ENCODE data around the gene PRKN.
"Not testable (repeated sequence)": the region's sequence is repeated elsewhere in the genome, so short reads cannot be mapped to it uniquely, and the experiment has no call there.

The PRKN gene

DNA sequence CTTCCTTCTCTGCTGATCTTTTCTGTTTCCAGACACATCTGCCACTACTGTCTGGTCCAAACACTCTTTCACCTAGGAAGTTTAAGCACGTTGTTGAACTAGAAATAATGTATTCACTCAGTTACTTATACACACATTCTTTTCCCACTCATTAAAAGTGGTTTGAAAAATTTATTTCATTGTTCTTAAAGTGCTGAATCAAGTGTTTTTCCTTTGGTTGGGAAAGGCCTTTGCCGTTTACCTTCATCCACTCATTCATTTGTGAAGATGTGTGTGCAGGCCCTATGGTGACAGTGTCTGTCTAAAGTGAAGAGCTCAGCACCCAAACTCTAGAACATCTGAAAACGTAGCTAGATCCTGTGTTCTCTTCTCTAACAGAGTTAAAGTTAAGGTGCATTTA is 1389.6 kb downstream of the PRKN start:
- H3K4me3 ChIP-seq (ENCODE audit: insufficient read depth in 1 of 2, low read depth in 1 of 2, low read length in 2 of 2), result no peak overlapping the region
- no peak overlapping the region for H3K14ac ChIP-seq (ENCODE audit: low read length in 2 of 2)
- no peaks in the 10 kb centered on the region for H3K36me3 ChIP-seq (ENCODE audit: control insufficient read depth in 1 of 2, insufficient read depth in 2 of 2, low read depth in 1 of 2, low read length in 2 of 2)
- H3K9ac ChIP-seq (ENCODE audit: low read length), result no peak overlapping the region
- 52% methylated on average over 2 of the region's 3 CpGs for WGBS
- no peak overlapping the region for H3K27ac ChIP-seq (ENCODE audit: low read length, poor library complexity, severe bottlenecking)
- no peak overlapping the region for H3K4me2 ChIP-seq (ENCODE audit: low read length, poor library complexity, severe bottlenecking)
- H2BK120ac ChIP-seq (ENCODE audit: low read depth, low read length), result no peak overlapping the region
- no peak overlapping the region for H2BK12ac ChIP-seq (ENCODE audit: low read length in 2 of 2)
- H2BK15ac ChIP-seq (ENCODE audit: low read depth, poor library complexity, severe bottlenecking), result no peak overlapping the region
- DNase-seq, result no peak
- no peak overlapping the region for H3K18ac ChIP-seq (ENCODE audit: low read depth in 1 of 2, low read length in 2 of 2)
- H3K4me1 ChIP-seq (ENCODE audit: control insufficient read depth, insufficient read depth, low read depth, low read length), result no peaks in the 10 kb centered on the region
- no peak overlapping the region for H3K23ac ChIP-seq (ENCODE audit: low read length in 2 of 2)
- no peak overlapping the region for H4K91ac ChIP-seq (ENCODE audit: low read length)
- no peak overlapping the region for H2AK5ac ChIP-seq (ENCODE audit: low read length, severe bottlenecking)
- H3K4ac ChIP-seq (ENCODE audit: low read depth in 1 of 2, low read length in 2 of 2), result no peak overlapping the region
- H3K79me1 ChIP-seq (replicated peaks; ENCODE audit: low read length, poor library complexity, severe bottlenecking), result no peaks in the 10 kb centered on the region
- no peak overlapping the region for H2AFZ ChIP-seq (ENCODE audit: low read depth, low read length)
- H4K8ac ChIP-seq (ENCODE audit: low read length), result no peak overlapping the region
- no peaks in the 10 kb centered on the region for H3K27me3 ChIP-seq (ENCODE audit: control insufficient read depth in 1 of 2, insufficient read depth in 1 of 2, low read length in 2 of 2)
- no peaks in the 10 kb centered on the region for H3K9me3 ChIP-seq (ENCODE audit: control insufficient read depth, low read length)
- no peak overlapping the region for H2BK5ac ChIP-seq (ENCODE audit: low read depth, low read length, poor library complexity, severe bottlenecking)

DNA sequence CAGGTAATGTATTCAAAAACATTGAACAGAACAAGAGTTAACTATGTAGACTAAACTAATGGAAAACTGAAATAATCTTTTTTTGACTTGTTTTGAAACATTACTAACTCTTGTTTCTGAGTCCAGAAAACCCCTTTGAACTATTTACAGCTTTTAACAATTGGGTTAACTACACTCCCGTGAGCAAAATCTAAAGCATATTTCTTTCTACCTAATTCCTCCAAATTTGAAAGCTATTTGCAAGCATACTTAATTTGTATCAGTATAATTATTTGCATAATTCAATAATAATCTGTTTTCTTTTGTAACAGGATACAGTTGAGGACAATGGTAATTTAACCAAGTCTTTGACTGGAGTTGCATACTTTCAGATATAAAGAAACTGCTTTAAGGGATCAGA is 1391.1 kb downstream of the PRKN start:
- Histone ChIP-seq H3K4me1 (ENCODE audit: control insufficient read depth, insufficient read depth, low read depth, low read length) (no peaks in the 10 kb centered on the region), H2BK5ac (ENCODE audit: low read depth, low read length, poor library complexity, severe bottlenecking) (no peak overlapping the region), H2BK120ac (ENCODE audit: low read depth, low read length) (no peak overlapping the region), H3K36me3 (ENCODE audit: control insufficient read depth in 1 of 2, insufficient read depth in 2 of 2, low read depth in 1 of 2, low read length in 2 of 2) (no peaks in the 10 kb centered on the region), H3K14ac (ENCODE audit: low read length in 2 of 2) (no peak overlapping the region), H3K27me3 (ENCODE audit: control insufficient read depth in 1 of 2, insufficient read depth in 1 of 2, low read length in 2 of 2) (no peaks in the 10 kb centered on the region), H3K4ac (ENCODE audit: low read depth in 1 of 2, low read length in 2 of 2) (no peak overlapping the region), H3K9me3 (ENCODE audit: control insufficient read depth, low read length) (no peaks in the 10 kb centered on the region), H3K4me3 (ENCODE audit: insufficient read depth in 1 of 2, low read depth in 1 of 2, low read length in 2 of 2) (no peak overlapping the region), H3K4me2 (ENCODE audit: low read length, poor library complexity, severe bottlenecking) (no peak overlapping the region), H3K9ac (ENCODE audit: low read length) (no peak overlapping the region), H2AFZ (ENCODE audit: low read depth, low read length) (no peak overlapping the region), H3K79me1 (replicated peaks; ENCODE audit: low read length, poor library complexity, severe bottlenecking) (no peaks in the 10 kb centered on the region), H4K8ac (ENCODE audit: low read length) (no peak overlapping the region), H3K23ac (ENCODE audit: low read length in 2 of 2) (no peak overlapping the region), H2BK12ac (ENCODE audit: low read length in 2 of 2) (no peak overlapping the region), H3K27ac (ENCODE audit: low read length, poor library complexity, severe bottlenecking) (no peak overlapping the region), H4K91ac (ENCODE audit: low read length) (no peak overlapping the region), H2BK15ac (ENCODE audit: low read depth, poor library complexity, severe bottlenecking) (no peak overlapping the region), H2AK5ac (ENCODE audit: low read length, severe bottlenecking) (no peak overlapping the region), H3K18ac (ENCODE audit: low read depth in 1 of 2, low read length in 2 of 2) (no peak overlapping the region)
- DNase-seq, result no peak
- WGBS, result no CpG with 5 or more reads among the region's 1 CpG

DNA sequence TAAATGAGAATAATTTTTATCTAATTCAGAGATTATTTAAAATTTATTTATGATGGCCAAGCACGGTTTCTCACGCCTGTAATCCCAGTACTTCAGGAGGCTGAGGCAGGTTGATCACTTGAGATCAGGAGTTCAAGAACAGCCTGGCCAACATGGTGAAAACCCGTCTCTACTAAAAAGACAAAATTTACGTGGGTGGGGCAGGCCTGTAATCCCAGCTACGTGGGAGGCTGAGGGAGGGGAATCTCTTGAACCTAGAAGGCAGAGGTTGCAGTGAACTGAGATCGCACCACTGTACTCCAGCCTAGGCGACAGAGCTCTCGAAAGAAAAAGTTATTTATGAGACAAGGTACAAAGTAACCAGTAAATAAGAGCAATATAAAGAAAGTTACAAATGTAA is 1394.2 kb downstream of the PRKN start:
- H4K91ac ChIP-seq (ENCODE audit: low read length), result no peak overlapping the region
- no peak overlapping the region for H4K8ac ChIP-seq (ENCODE audit: low read length)
- H3K79me1 ChIP-seq (replicated peaks; ENCODE audit: low read length, poor library complexity, severe bottlenecking), result no peaks in the 10 kb centered on the region
- H3K4me2 ChIP-seq (ENCODE audit: low read length, poor library complexity, severe bottlenecking), result no peak overlapping the region
- no peak overlapping the region for H3K4ac ChIP-seq (ENCODE audit: low read depth in 1 of 2, low read length in 2 of 2)
- no peaks in the 10 kb centered on the region for H3K27me3 ChIP-seq (ENCODE audit: control insufficient read depth in 1 of 2, insufficient read depth in 1 of 2, low read length in 2 of 2)
- H2BK15ac ChIP-seq (ENCODE audit: low read depth, poor library complexity, severe bottlenecking), result no peak overlapping the region
- no peak overlapping the region for H3K14ac ChIP-seq (ENCODE audit: low read length in 2 of 2)
- H2BK12ac ChIP-seq (ENCODE audit: low read length in 2 of 2), result no peak overlapping the region
- no peak overlapping the region for H2BK5ac ChIP-seq (ENCODE audit: low read depth, low read length, poor library complexity, severe bottlenecking)
- H3K18ac ChIP-seq (ENCODE audit: low read depth in 1 of 2, low read length in 2 of 2), result no peak overlapping the region
- DNase-seq, result no peak
- H3K9ac ChIP-seq (ENCODE audit: low read length), result no peak overlapping the region
- H3K4me1 ChIP-seq (ENCODE audit: control insufficient read depth, insufficient read depth, low read depth, low read length), result no peaks in the 10 kb centered on the region
- 77% methylated on average over 6 of the region's 8 CpGs for WGBS
- H3K23ac ChIP-seq (ENCODE audit: low read length in 2 of 2), result no peak overlapping the region
- peaks cover 5% of the 10 kb centered on the region for H3K9me3 ChIP-seq (ENCODE audit: control insufficient read depth, low read length)
- H3K36me3 ChIP-seq (ENCODE audit: control insufficient read depth in 1 of 2, insufficient read depth in 2 of 2, low read depth in 1 of 2, low read length in 2 of 2), result no peaks in the 10 kb centered on the region
- no peak overlapping the region for H2BK120ac ChIP-seq (ENCODE audit: low read depth, low read length)
- no peak overlapping the region for H3K4me3 ChIP-seq (ENCODE audit: insufficient read depth in 1 of 2, low read depth in 1 of 2, low read length in 2 of 2)
- H3K27ac ChIP-seq (ENCODE audit: low read length, poor library complexity, severe bottlenecking), result no peak overlapping the region
- H2AK5ac ChIP-seq (ENCODE audit: low read length, severe bottlenecking), result no peak overlapping the region
- no peak overlapping the region for H2AFZ ChIP-seq (ENCODE audit: low read depth, low read length)

DNA sequence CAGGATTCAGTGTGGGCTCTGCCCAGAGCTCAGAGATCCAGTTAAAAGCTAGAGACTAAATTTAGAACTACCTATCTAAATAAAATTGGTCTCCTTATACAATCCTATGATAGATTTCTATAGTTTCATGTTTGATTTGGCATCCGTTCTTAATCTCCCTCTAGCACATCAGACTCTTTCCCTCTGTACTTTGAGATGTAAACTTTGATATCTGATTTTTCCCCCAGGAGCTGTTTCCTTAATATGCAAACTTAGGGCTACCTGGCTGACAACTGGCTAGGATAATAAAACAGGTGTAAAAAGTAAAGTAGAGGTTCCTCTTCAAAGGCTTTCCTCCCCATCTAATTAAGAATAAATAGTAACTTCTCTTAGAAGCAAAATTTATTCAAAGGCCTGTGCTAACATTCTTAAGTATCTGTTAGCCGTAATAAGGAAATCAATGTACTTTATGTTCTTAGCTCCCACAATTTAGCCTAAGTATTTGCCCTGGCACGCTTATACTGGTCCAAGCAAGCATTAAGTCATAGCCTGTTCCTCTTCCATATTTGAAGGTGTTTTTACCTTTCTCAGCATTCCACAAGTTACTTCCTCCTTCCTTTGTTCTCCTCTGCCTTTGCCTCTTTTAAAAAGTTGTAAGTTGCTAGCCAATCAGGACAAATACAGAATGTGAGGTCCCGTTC is 1396.0 kb downstream of the PRKN start:
- H2BK120ac ChIP-seq (ENCODE audit: low read depth, low read length); H3K4me2 ChIP-seq (ENCODE audit: low read length, poor library complexity, severe bottlenecking); H3K4me1 ChIP-seq (ENCODE audit: control insufficient read depth, insufficient read depth, low read depth, low read length); H2BK5ac ChIP-seq (ENCODE audit: low read depth, low read length, poor library complexity, severe bottlenecking); H2AK5ac ChIP-seq (ENCODE audit: low read length, severe bottlenecking); H3K18ac ChIP-seq (ENCODE audit: low read depth in 1 of 2, low read length in 2 of 2); H3K79me1 ChIP-seq (replicated peaks; ENCODE audit: low read length, poor library complexity, severe bottlenecking); H3K9ac ChIP-seq (ENCODE audit: low read length); H3K14ac ChIP-seq (ENCODE audit: low read length in 2 of 2); H3K4ac ChIP-seq (ENCODE audit: low read depth in 1 of 2, low read length in 2 of 2); H3K4me3 ChIP-seq (ENCODE audit: insufficient read depth in 1 of 2, low read depth in 1 of 2, low read length in 2 of 2); H2AFZ ChIP-seq (ENCODE audit: low read depth, low read length); H3K27me3 ChIP-seq (ENCODE audit: control insufficient read depth in 1 of 2, insufficient read depth in 1 of 2, low read length in 2 of 2); H3K36me3 ChIP-seq (ENCODE audit: control insufficient read depth in 1 of 2, insufficient read depth in 2 of 2, low read depth in 1 of 2, low read length in 2 of 2); H3K27ac ChIP-seq (ENCODE audit: low read length, poor library complexity, severe bottlenecking); H2BK15ac ChIP-seq (ENCODE audit: low read depth, poor library complexity, severe bottlenecking); H3K23ac ChIP-seq (ENCODE audit: low read length in 2 of 2); H4K8ac ChIP-seq (ENCODE audit: low read length); H4K91ac ChIP-seq (ENCODE audit: low read length); H2BK12ac ChIP-seq (ENCODE audit: low read length in 2 of 2); DNase-seq: not testable (repeated sequence)
- H3K9me3 ChIP-seq (ENCODE audit: control insufficient read depth, low read length), result peaks cover 13% of the 10 kb centered on the region
- 91% methylated on average over 4 of the region's 4 CpGs for WGBS
